ENCODE results near the gene DRAM1.

The DRAM1 gene

Small RNA genes within 50 kb of the gene (small RNA-seq; reads per million reads assigned to genes)
- gene RNA5SP369, result 0 reads per million in 2 experiments
- 0 reads per million in 2 experiments for gene RNU6-1183P
